HPDE6-E6E7 (cell line): Measurements from ENCODE around the gene ELANE.

Experiments used
- DNase-seq: peaks from one replicate; pipeline ENCODE4 v3.0.0; 2011; ENCODE audit warnings: missing footprints; ENCODE audit errors: extremely low spot score

ELANE gene

GRCh38 chr19:852136-853013, at the start of gene ELANE:
Gene ELANE, plus strand, starts transcription at chr19:852303. Its CDS starts 26 bp downstream, at chr19:852329.
- DNase-seq, result no peak

- no peak for DNase-seq
Observed at GRCh38 chr19:802498-803098, 49.5 kb upstream of the ELANE start.

- no peak for DNase-seq
Observed at GRCh38 chr19:803099-803561, 49.0 kb upstream of the ELANE start.

- no peak for DNase-seq
Observed at GRCh38 chr19:803686-804418, 48.3 kb upstream of the ELANE start.

GRCh38 chr19:804419-805165, 47.5 kb upstream of the ELANE start:
- no peak for DNase-seq

GRCh38 chr19:805166-805551, 46.9 kb upstream of the ELANE start:
- DNase-seq, result no peak

GRCh38 chr19:805600-806550, 46.2 kb upstream of the ELANE start:
- DNase-seq, result no peak

GRCh38 chr19:806815-807421, 45.2 kb upstream of the ELANE start:
- DNase-seq, result no peak

- no peak for DNase-seq
Observed at GRCh38 chr19:807627-808422, 44.3 kb upstream of the ELANE start.

GRCh38 chr19:808423-808775, 43.7 kb upstream of the ELANE start:
- no peak for DNase-seq

- DNase-seq, result no peak
Observed at GRCh38 chr19:810077-810855, 41.8 kb upstream of the ELANE start.

GRCh38 chr19:810883-811489, 41.1 kb upstream of the ELANE start:
- no peak for DNase-seq

- no peak for DNase-seq
Observed at GRCh38 chr19:811506-812048, 40.5 kb upstream of the ELANE start.

GRCh38 chr19:812049-812746, 39.9 kb upstream of the ELANE start:
- DNase-seq, result no peak

GRCh38 chr19:812747-813218, 39.3 kb upstream of the ELANE start:
- DNase-seq, result no peak

GRCh38 chr19:813219-814151, 38.6 kb upstream of the ELANE start:
- DNase-seq, result no peak
